Upper lobe of left lung (tissue), 4 donors: ENCODE data around the gene SH2B2.

Source experiments
- CTCF ChIP-seq, 6 experiments: fragments of 450-650 bp in 4 of 6; fragments of 200-600 bp in 2 of 6; sonication (generic) in 2 of 6; IDR thresholded peaks; one replicate each; pipeline ENCODE4 v1.5.1; 2016 to 2019; ENCODE audit warnings: antibody characterized with exemption in 6 of 6
- POLR2A ChIP-seq, 4 donors: fragments of 450-650 bp; IDR thresholded peaks; one replicate each; pipeline ENCODE4 v1.5.1; 2016 to 2017; ENCODE audit warnings: antibody characterized with exemption in 4 of 4, mild to moderate bottlenecking in 2 of 4
- POLR2AphosphoS5 ChIP-seq, 2 donors: sonication (generic); formaldehyde crosslinking; IDR thresholded peaks; one replicate each; pipeline ENCODE4 v1.5.1; 2017; ENCODE audit warnings: antibody characterized with exemption in 2 of 2

- peak in 1 of 6 experiments; percentile 23 for TF ChIP-seq CTCF (IDR thresholded peaks at IDR 0.05)
- no peak for TF ChIP-seq POLR2A (IDR thresholded peaks at IDR 0.05)
- no peak for TF ChIP-seq POLR2AphosphoS5 (IDR thresholded peaks at IDR 0.05)
Observed at GRCh38 chr7:102300643-102301221, 14.1 kb downstream of the SH2B2 start.
